ENCODE results near the gene LMAN1L. TPM values are rescaled to one million over a fixed set of nuclear protein-coding genes. Genes with fewer than 3 reads are reported as not detected.

Gene LMAN1L
- total RNA-seq, 1 experiment from 2014 or later: not detected

DNA sequence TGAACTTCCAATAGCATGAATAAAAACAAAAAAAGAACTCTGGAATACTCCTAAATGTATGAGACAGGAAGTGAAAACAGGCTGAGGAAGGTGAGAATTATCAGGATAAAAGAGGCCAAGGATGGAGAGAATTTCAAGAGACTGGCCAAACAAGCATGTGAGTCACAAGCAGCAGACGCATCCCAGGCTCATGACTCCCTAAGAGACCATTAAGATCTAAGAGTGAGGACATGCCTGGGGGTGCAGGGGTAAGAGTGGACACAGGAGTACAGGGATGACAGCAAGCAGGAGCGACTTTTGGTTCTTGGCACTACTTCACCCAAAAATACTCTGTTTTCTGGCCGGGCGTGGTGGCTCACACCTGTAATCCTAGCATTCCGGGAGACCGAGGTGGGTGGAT lies 53.5 kb downstream of the LMAN1L start (continued):
- TF ChIP-seq ZNF416 (CRISPR knock-in tag; IDR thresholded peaks at IDR 0.05): no peak
- TF ChIP-seq, protein P1, sequence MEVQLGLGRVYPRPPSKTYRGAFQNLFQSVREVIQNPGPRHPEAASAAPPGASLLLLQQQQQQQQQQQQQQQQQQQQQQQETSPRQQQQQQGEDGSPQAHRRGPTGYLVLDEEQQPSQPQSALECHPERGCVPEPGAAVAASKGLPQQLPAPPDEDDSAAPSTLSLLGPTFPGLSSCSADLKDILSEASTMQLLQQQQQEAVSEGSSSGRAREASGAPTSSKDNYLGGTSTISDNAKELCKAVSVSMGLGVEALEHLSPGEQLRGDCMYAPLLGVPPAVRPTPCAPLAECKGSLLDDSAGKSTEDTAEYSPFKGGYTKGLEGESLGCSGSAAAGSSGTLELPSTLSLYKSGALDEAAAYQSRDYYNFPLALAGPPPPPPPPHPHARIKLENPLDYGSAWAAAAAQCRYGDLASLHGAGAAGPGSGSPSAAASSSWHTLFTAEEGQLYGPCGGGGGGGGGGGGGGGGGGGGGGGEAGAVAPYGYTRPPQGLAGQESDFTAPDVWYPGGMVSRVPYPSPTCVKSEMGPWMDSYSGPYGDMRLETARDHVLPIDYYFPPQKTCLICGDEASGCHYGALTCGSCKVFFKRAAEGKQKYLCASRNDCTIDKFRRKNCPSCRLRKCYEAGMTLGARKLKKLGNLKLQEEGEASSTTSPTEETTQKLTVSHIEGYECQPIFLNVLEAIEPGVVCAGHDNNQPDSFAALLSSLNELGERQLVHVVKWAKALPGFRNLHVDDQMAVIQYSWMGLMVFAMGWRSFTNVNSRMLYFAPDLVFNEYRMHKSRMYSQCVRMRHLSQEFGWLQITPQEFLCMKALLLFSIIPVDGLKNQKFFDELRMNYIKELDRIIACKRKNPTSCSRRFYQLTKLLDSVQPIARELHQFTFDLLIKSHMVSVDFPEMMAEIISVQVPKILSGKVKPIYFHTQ (CRISPR knock-in tag; IDR thresholded peaks at IDR 0.05): no peak
- no peak for TF ChIP-seq CBFB (CRISPR knock-in tag; IDR thresholded peaks at IDR 0.05; ENCODE audit: low read depth)
- TF ChIP-seq, protein P2, sequence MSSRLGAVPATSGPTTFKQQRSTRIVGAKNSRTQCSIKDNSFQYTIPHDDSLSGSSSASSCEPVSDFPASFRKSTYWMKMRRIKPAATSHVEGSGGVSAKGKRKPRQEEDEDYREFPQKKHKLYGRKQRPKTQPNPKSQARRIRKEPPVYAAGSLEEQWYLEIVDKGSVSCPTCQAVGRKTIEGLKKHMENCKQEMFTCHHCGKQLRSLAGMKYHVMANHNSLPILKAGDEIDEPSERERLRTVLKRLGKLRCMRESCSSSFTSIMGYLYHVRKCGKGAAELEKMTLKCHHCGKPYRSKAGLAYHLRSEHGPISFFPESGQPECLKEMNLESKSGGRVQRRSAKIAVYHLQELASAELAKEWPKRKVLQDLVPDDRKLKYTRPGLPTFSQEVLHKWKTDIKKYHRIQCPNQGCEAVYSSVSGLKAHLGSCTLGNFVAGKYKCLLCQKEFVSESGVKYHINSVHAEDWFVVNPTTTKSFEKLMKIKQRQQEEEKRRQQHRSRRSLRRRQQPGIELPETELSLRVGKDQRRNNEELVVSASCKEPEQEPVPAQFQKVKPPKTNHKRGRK (CRISPR knock-in tag; IDR thresholded peaks at IDR 0.05; ENCODE audit: borderline replicate concordance): no peak

DNA sequence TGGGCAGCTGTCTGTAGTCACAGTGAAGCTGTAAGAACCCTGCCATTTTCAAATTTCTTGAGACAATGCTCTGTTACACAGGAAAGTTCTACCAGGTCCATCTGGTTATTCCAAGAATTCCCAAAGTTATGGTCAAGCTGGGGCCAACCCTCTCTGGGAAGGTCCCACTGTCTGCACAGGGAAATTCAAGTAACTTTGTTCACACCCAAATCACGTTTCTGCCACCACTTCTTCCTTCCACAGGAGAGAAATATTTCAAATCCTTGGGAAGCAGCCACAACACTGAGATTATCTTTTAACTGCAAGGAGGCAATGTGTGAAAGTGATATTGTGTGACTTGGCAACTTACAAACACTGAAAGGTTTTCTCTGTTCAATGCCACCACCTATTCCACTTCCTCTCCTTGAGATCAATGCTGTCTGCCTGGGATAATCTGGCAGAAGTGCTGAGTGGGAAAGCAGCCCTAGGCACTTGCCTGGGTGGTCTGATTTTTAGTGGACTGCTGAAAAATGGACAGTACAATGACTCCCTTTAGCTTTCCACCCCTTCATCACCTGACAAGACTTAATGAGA lies 54.9 kb downstream of the LMAN1L start:
- POLR2A ChIA-PET: interaction anchor here (0.5 kb wide), 1 partner anchor 16 kb away, joined by 3 read pairs; no protein-coding TSS in a partner anchor
- CTCF ChIA-PET: interaction anchor here (0.9 kb wide), 1 partner anchor 34 kb away, joined by 3 read pairs; no protein-coding TSS in a partner anchor
- Mint-ChIP-seq H3K4me3 (no peak overlapping the region), H3K9me3 (peaks cover 6% of the 10 kb centered on the region), H3K36me3 (peaks cover 18% of the 10 kb centered on the region), H3K4me1 (peaks cover 31% of the 10 kb centered on the region), H3K27ac (peak overlapping the region; percentile 85), H3K27me3 (ENCODE audit: low read depth) (no peaks in the 10 kb centered on the region)
- TF ChIP-seq NR3C1 (CRISPR knock-in tag; conservative IDR thresholded peaks at IDR 0.05; ENCODE audit: low read depth) (no peak), OVOL2 (CRISPR knock-in tag; IDR thresholded peaks at IDR 0.05; ENCODE audit: borderline replicate concordance) (no peak), ESRRA (CRISPR knock-in tag; IDR thresholded peaks at IDR 0.05; ENCODE audit: borderline replicate concordance) (no peak), NFYB (CRISPR knock-in tag; conservative IDR thresholded peaks at IDR 0.05; ENCODE audit: low read depth) (no peak), TP53 (CRISPR knock-in tag; IDR thresholded peaks at IDR 0.05) (no peak)
- TF ChIP-seq, protein P3, sequence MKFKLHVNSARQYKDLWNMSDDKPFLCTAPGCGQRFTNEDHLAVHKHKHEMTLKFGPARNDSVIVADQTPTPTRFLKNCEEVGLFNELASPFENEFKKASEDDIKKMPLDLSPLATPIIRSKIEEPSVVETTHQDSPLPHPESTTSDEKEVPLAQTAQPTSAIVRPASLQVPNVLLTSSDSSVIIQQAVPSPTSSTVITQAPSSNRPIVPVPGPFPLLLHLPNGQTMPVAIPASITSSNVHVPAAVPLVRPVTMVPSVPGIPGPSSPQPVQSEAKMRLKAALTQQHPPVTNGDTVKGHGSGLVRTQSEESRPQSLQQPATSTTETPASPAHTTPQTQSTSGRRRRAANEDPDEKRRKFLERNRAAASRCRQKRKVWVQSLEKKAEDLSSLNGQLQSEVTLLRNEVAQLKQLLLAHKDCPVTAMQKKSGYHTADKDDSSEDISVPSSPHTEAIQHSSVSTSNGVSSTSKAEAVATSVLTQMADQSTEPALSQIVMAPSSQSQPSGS (CRISPR knock-in tag; IDR thresholded peaks at IDR 0.05; ENCODE audit: borderline replicate concordance, low read depth): no peak
- TF ChIP-seq, protein P4, sequence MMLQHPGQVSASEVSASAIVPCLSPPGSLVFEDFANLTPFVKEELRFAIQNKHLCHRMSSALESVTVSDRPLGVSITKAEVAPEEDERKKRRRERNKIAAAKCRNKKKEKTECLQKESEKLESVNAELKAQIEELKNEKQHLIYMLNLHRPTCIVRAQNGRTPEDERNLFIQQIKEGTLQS (CRISPR knock-in tag; conservative IDR thresholded peaks at IDR 0.05): no peak
- TF ChIP-seq, protein P5, sequence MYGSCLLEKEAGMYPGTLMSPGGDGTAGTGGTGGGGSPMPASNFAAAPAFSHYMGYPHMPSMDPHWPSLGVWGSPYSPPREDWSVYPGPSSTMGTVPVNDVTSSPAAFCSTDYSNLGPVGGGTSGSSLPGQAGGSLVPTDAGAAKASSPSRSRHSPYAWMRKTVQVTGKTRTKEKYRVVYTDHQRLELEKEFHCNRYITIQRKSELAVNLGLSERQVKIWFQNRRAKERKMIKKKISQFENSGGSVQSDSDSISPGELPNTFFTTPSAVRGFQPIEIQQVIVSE (CRISPR knock-in tag; IDR thresholded peaks at IDR 0.05; ENCODE audit: borderline replicate concordance): no peak
- no peak for ATAC-seq
- DNase-seq (ENCODE audit: low spot score): no peak

DNA sequence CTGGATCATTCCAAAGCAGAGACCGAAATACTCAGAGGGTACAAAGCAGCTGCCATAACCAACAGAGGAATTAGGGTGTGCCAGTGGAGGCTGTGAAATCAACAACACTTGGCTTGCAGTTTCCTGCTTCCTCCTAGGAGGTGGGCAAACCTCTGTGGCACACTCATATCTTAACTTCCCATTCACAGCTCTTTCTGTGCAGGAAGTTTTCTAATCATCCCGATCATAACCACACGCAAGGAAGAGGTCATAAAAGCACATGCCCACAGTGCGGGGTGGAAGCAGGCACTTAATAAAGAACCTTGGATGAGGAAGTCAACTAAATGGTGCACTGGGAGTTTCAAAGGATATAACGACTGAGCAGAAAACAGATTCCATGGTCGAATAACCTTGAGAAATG lies 55.4 kb downstream of the LMAN1L start:
- DNase-seq (ENCODE audit: low spot score) (no peak), ATAC-seq (no peak)
- Mint-ChIP-seq H3K9me3 (peaks cover 6% of the 10 kb centered on the region), H3K27me3 (ENCODE audit: low read depth) (no peaks in the 10 kb centered on the region), H3K4me3 (no peak overlapping the region), H3K4me1 (peaks cover 34% of the 10 kb centered on the region), H3K36me3 (peaks cover 18% of the 10 kb centered on the region), H3K27ac (peak overlapping the region; percentile 19; the same call in 1 of the 2 replicates)
- CTCF ChIA-PET: no interaction called here
- POLR2A ChIA-PET: interaction anchor here (0.5 kb wide), 1 partner anchor 17 kb away, joined by 3 read pairs; no protein-coding TSS in a partner anchor
- TF ChIP-seq NFE2L1 (CRISPR knock-in tag; IDR thresholded peaks at IDR 0.05) (no peak), JUN (CRISPR knock-in tag; IDR thresholded peaks at IDR 0.05) (no peak), NFYB (CRISPR knock-in tag; conservative IDR thresholded peaks at IDR 0.05; ENCODE audit: low read depth) (no peak), ZBTB21 (CRISPR knock-in tag; IDR thresholded peaks at IDR 0.05; ENCODE audit: borderline replicate concordance) (no peak), SP1 (CRISPR knock-in tag; conservative IDR thresholded peaks at IDR 0.05) (no peak), ZNF396 (CRISPR knock-in tag; IDR thresholded peaks at IDR 0.05; ENCODE audit: borderline replicate concordance) (no peak), MXD4 (CRISPR knock-in tag; IDR thresholded peaks at IDR 0.05; ENCODE audit: borderline replicate concordance) (no peak)
- TF ChIP-seq, protein P6, sequence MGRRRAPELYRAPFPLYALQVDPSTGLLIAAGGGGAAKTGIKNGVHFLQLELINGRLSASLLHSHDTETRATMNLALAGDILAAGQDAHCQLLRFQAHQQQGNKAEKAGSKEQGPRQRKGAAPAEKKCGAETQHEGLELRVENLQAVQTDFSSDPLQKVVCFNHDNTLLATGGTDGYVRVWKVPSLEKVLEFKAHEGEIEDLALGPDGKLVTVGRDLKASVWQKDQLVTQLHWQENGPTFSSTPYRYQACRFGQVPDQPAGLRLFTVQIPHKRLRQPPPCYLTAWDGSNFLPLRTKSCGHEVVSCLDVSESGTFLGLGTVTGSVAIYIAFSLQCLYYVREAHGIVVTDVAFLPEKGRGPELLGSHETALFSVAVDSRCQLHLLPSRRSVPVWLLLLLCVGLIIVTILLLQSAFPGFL (CRISPR knock-in tag; IDR thresholded peaks at IDR 0.05; ENCODE audit: borderline replicate concordance): no peak
- TF ChIP-seq, protein P1 (CRISPR knock-in tag; IDR thresholded peaks at IDR 0.05): no peak
- TF ChIP-seq, protein P4 (CRISPR knock-in tag; conservative IDR thresholded peaks at IDR 0.05): no peak
